GM13977 (cell line): ENCODE data around the gene CCND2.

ENCODE experiments used
- DNase-seq: peaks from one replicate; pipeline ENCODE4 v3.0.0; 2012; ENCODE audit warnings: low spot score
- CTCF ChIP-seq: IDR thresholded peaks from 2 replicates; pipeline ENCODE4 v1.5.1; 2012; ENCODE audit warnings: mild to moderate bottlenecking, control low read depth; ENCODE audit not compliant: insufficient read depth; ENCODE audit errors: extremely low read depth, missing control alignments
- in situ Hi-C: fragments of 300-500 bp; cut with MboI; formaldehyde crosslinking; loops from one replicate; pipeline ENCODE4 v1.12.0; 2022; ENCODE audit warnings: low sequenced_read_pairs, low pct_unique_long_range_greater_than_20kb, mixed read lengths, inconsistent platforms; ENCODE audit not compliant: unreplicated experiment

Gene CCND2

GRCh38 chr12:4270831-4271716 lies 2.5 kb upstream of the CCND2 start:
- in situ Hi-C loops, result loop anchor here (10.0 kb wide), 3 partner anchors 166 to 376 kb away; no protein-coding TSS in a partner anchor
- TF ChIP-seq CTCF, result no peak
- DNase-seq, result peak; percentile 50

GRCh38 chr12:4271717-4272423 lies 1.7 kb upstream of the CCND2 start:
- in situ Hi-C loops, result loop anchor here (10.0 kb wide), 3 partner anchors 167 to 377 kb away; no protein-coding TSS in a partner anchor
- peak; percentile 93 for DNase-seq
- TF ChIP-seq CTCF, result no peak

GRCh38 chr12:4272424-4273272 lies 914 bp upstream of the CCND2 start:
- peak; percentile 58 for DNase-seq
- TF ChIP-seq CTCF, result no peak
- in situ Hi-C loops, result loop anchor here (10.0 kb wide), 3 partner anchors 168 to 378 kb away; no protein-coding TSS in a partner anchor

- in situ Hi-C loops, result loop anchor here (10.0 kb wide), 3 partner anchors 168 to 378 kb away; no protein-coding TSS in a partner anchor
Measured at GRCh38 chr12:4273273-4273651, 300 bp upstream of the CCND2 start.

GRCh38 chr12:4274396-4275015 lies 944 bp downstream of the CCND2 start:
- TF ChIP-seq CTCF, result no peak
- DNase-seq, result no peak
- in situ Hi-C loops, result loop anchor here (10.0 kb wide), 3 partner anchors 170 to 380 kb away; no protein-coding TSS in a partner anchor

More at GRCh38 chr12:4273273-4273651, 300 bp upstream of the CCND2 start:
- DNase-seq, result no peak
- no peak for TF ChIP-seq CTCF
